Fibroblast of mammary gland (primary cell): ENCODE data around the gene HELZ2.

Experiments used
- DNase-seq: peaks from one replicate; pipeline ENCODE4 v3.0.0-alpha.2; 2010; ENCODE audit warnings: low read depth
- H3K4me3 ChIP-seq: 2 replicates; pipeline ENCODE4 v1.5.1; 2011; ENCODE audit warnings: low read depth, mild to moderate bottlenecking, low read length, moderate library complexity; ENCODE audit not compliant: control insufficient read depth
- TF ChIP-seq, protein P1 (sequence below): conservative IDR thresholded peaks from 2 replicates; pipeline ENCODE4 v1.5.1; 2011; ENCODE audit warnings: low read depth, low read length, inconsistent platforms; ENCODE audit not compliant: control insufficient read depth, insufficient read depth

The HELZ2 gene

GRCh38 chr20:63537525-63538203 is 36.4 kb downstream of the HELZ2 start:
- peak; percentile 88 for DNase-seq
- H3K4me3 ChIP-seq = peak overlapping the region; percentile 22
- TF ChIP-seq, protein P1, sequence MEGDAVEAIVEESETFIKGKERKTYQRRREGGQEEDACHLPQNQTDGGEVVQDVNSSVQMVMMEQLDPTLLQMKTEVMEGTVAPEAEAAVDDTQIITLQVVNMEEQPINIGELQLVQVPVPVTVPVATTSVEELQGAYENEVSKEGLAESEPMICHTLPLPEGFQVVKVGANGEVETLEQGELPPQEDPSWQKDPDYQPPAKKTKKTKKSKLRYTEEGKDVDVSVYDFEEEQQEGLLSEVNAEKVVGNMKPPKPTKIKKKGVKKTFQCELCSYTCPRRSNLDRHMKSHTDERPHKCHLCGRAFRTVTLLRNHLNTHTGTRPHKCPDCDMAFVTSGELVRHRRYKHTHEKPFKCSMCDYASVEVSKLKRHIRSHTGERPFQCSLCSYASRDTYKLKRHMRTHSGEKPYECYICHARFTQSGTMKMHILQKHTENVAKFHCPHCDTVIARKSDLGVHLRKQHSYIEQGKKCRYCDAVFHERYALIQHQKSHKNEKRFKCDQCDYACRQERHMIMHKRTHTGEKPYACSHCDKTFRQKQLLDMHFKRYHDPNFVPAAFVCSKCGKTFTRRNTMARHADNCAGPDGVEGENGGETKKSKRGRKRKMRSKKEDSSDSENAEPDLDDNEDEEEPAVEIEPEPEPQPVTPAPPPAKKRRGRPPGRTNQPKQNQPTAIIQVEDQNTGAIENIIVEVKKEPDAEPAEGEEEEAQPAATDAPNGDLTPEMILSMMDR = peak; percentile 84

- TF ChIP-seq, protein P1 = no peak
- DNase-seq = no peak
- peak within 1 kb of the TSS; percentile 22 for H3K4me3 ChIP-seq
Measured at GRCh38 chr20:63536997-63537524, 37.0 kb downstream of the HELZ2 start, which contains the start of gene PTK6. PTK6 (minus strand) TSS chr20:63537376; CDS start chr20:63537314, 62 bp downstream.

DNA sequence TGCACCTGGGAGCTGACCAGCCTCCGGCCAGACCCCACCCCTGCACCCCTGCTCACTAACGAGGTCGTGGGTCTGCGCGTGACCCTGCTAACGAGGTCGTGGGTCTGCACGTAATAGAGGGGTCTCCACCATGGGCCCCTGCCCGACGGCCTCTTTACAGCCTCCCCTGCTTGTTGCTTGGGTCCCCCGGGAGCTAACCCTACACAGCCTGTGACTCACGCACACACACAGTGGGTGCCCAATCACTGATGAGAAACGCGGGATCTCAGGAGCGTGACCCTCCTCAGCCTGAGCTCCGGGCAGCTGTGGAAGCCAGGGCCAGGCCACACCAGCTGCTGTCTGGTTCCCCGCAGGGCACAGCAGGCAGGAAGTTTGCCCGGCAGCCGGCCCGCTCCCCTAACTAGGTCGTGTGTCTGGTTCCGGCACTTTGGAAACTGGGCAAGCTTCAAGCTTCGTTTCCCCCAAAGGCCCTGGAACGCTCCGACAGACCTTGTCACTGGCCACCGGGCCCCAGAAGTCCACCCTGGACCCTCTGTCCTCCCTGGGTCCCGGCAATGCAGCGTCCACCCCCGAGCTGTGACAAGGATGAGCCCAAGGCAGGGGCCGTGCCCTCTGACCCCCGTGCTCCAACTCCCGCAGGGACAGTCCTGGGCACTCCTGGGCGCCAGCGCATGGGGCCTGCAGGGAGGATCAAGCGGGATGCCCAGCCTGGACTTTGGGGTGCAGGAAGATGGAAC is 37.6 kb downstream of the HELZ2 start:
- H3K4me3 ChIP-seq = no peak overlapping the region
- TF ChIP-seq, protein P1 = no peak
- DNase-seq = peak; percentile 57

GRCh38 chr20:63534831-63535651 is 39.0 kb downstream of the HELZ2 start:
- TF ChIP-seq, protein P1 = no peak
- H3K4me3 ChIP-seq = no peak overlapping the region
- peak; percentile 24 for DNase-seq

DNA sequence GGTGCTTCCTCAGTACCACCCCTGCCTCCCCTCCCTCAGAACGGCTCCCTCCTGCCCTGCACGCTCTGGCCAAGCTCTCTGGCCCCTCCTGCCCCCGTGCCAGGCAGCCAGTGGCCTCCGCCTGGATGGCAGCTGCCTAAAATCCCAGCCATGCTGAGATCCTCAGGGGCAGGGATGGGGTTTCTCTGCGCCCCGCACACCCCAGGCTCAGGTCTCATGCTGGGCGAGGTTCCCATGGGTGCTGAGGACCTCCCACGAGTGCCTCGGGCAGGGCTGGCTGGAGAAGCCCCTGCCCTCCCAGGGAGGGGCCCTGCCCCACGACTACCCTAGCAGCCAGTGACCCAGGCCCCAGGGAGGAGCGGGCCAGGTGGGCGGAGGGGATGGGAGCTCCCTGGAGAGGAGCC is 39.6 kb downstream of the HELZ2 start:
- DNase-seq = no peak
- TF ChIP-seq, protein P1 = no peak
- H3K4me3 ChIP-seq = no peak overlapping the region

- H3K4me3 ChIP-seq = no peak overlapping the region
- TF ChIP-seq, protein P1 = no peak
- DNase-seq = no peak
Measured at GRCh38 chr20:63533871-63534393, 40.1 kb downstream of the HELZ2 start.
